Measurements from ENCODE around the gene KRTAP16-1.

Gene KRTAP16-1

DNA sequence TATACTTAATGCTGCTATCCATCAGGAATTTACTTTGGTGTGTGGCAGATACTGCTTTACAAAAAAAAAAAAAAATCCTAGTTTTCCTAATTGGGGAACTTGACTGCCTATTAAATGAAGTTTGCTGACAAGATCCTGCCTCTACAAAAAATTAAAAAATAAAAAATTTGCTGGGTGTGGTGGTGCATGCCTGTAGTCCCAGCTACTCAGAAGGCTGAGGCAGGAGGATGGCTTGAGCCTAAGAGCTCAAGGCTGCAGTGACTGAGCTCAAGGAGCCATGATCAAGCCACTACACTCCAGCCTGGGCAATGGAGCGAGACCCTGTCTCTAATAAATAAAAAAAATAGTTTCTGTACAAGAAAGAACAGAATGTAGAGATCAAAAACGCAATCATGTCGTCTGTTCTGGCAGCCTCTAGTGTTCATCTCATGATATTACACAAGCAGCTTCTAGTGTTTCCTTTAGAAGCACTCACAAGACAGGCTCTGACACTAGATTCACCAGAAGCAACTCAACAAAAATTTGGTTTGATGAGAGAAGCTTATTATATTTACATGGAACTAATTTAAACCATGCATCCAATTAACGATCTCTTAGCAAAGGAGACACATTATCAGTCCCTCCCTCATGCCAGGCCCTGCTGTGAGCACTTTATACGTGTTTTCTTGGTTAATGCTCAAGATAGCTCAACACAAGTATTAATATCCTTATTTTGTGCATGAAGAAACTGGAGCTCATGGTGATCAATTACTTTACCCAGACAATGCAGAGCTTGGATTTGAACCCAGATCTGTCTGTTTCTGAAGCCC is 13.2 kb upstream of the KRTAP16-1 start:
- TF ChIP-seq, protein P1, sequence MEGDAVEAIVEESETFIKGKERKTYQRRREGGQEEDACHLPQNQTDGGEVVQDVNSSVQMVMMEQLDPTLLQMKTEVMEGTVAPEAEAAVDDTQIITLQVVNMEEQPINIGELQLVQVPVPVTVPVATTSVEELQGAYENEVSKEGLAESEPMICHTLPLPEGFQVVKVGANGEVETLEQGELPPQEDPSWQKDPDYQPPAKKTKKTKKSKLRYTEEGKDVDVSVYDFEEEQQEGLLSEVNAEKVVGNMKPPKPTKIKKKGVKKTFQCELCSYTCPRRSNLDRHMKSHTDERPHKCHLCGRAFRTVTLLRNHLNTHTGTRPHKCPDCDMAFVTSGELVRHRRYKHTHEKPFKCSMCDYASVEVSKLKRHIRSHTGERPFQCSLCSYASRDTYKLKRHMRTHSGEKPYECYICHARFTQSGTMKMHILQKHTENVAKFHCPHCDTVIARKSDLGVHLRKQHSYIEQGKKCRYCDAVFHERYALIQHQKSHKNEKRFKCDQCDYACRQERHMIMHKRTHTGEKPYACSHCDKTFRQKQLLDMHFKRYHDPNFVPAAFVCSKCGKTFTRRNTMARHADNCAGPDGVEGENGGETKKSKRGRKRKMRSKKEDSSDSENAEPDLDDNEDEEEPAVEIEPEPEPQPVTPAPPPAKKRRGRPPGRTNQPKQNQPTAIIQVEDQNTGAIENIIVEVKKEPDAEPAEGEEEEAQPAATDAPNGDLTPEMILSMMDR (IDR thresholded peaks at IDR 0.05): peak; percentile 88

DNA sequence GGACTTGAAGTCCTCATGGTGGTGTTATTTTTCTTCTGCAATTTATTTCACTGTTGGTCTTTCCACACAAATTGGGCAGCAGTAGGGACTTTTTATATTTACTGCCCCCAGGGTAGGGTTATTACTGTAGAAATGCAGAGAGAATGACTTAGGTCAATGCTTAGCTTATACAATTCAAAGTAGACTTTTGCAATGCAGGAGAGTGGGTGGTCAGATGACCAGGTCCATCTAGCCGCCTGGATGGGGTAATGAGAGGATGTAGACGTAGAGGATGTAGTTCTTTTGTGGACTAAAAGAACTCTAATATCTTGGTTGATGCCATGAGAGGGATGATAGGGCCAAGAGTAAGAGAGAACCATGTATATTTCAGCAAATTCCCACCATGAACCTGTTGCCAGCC is 9.1 kb upstream of the KRTAP16-1 start:
- TF ChIP-seq, protein P1 (IDR thresholded peaks at IDR 0.05): no peak

DNA sequence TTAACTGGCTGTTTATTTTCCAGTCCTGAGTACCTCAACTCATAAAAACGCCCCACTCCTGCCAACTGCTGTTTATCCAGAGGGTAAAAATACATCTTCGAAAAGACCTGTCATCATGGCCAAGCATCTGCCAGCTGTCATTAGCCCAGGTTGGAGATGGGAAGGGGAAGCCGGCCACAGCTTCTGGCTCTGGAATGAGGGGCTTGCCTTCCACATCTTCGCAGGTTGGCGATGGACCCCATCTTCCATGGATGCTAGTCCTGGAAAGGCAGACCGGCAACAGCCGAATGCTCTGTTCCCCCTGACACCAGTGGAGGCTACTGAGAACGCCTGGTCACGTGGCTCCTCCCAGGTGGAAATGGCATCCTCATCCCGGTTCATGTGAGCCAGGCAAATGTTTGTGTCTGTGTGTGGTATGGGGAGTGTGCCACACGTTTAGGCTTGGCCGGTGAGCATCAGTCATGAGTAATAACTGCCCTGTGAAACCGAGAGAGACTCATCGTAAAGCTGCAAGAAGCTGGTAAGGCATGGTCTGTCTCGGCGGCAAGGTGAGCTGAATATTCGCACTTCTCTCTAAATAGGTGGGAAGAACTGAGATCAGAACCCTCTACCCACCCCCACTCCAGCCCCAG is 6.8 kb upstream of the KRTAP16-1 start:
- TF ChIP-seq, protein P1 (IDR thresholded peaks at IDR 0.05): no peak

DNA sequence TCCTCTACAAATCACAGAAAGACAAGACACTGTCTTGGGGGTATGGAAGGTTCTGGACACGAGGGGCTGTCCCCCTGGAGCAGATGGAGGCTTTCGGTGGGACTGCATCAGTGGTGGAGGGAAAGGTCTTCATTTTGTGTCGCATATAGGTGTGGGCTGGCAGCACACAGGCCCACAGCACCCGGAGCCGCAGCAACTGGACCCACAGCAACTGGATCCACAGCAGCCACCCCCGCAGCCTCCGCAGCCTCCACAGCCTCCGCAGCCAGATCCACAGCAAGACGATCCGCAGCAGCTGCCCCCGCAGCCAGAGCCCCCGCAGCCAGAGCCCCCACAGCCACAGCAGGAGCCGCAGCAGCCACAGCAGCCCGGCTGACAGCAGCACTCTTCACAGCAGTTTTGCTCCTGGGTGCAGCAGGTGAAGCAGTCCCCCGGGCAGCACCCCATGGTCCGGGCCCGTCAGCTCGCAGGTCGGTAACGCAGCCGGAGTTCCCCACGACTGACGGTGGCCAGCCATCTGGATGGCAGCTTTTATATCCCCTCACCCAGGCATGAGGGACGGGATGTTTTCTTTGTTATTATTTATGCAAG is 6.2 kb upstream of the KRTAP16-1 start, which contains the start of gene KRTAP17-1:
Gene KRTAP17-1, minus strand, starts transcription at position 507 of the 591 bp plus-strand sequence. Its CDS starts 60 bp downstream, at position 447.
- TF ChIP-seq, protein P1 (IDR thresholded peaks at IDR 0.05): no peak

DNA sequence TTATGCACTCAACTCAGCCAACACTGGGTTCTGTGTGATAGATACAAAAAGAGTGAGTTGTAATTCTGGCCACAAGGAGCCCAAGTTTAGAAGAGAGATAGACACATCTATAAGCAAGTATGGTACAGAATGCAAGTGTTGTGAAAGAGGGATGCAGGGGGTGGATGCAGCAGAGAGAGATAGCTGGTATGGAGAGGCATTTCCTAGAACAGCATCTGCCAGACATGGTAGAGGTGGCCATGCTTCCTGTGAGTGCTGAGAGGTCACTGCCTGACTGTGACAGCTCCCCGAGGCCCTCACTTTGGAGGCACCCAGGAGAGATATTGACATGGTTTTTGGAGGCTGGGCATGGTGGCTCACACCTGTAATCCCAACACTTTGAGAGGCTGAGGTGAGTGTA is 2.0 kb upstream of the KRTAP16-1 start:
- TF ChIP-seq, protein P1 (IDR thresholded peaks at IDR 0.05): no peak

DNA sequence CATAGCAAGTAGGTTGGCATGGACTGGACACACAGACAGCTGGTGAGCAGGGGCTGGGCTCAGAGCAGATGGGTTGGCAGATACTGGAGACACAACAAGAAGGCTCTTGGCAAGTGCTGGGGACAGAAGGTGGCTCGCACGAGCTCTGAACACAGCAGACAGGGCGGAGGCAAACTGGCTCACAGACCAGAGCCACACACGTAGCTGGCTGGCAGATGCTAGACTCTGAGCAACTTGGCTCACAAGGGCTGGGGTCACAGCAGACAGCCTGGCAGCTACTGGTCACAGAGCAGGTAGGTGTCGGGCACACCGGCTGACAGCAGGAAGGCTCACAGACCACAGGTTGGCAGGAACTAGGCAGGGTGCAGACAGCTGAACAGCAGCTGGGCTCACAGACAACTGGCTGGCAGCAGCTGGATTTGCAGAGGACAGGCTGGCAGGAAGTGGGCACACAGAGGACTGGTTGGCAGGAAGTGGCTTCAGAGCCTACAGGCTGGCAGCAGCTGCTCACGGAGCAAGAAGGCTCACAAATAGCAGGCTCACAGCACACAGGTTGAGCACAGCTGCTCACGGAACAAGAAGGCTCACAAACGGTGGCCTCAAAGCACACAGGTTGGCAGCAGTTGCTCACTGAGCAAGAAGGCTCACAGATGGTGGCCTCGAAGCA is 725 bp downstream of the KRTAP16-1 start:
- TF ChIP-seq, protein P1 (IDR thresholded peaks at IDR 0.05): no peak

DNA sequence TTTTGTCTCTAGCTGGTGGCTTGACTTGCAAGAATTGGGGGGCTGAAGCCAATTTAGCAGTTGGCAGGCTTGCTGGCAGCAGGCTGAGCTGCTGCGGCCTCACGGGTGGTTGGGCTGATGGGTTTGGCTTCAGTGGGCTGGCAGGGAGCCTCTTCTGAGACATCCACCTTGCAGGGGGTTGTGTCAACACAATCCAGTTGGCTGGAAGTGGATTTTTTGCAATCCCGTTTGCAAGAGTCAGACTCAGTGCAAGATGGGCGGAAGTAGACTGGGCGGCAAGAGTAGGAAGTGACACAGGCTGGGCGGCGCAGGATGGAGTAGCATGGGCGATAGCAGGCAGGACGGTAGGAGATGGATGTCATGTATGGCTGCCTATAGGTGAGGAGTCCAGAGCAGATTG is 1.5 kb downstream of the KRTAP16-1 start:
- TF ChIP-seq, protein P1 (IDR thresholded peaks at IDR 0.05): no peak

Data from LNCAP (cell line).